HG03175 (cell line): Measurements from ENCODE around the gene IL23R.
"Not testable (repeated sequence)": the region's sequence is repeated elsewhere in the genome, so short reads cannot be mapped to it uniquely, and the experiment has no call there.

ENCODE experiments used
- ATAC-seq: cut with Tn5 transposase; IDR thresholded peaks from one replicate; pipeline ENCODE4 v1.9.1; 2021; ENCODE audit warnings: mild to moderate bottlenecking, moderate library complexity; ENCODE audit not compliant: unreplicated experiment

IL23R gene

DNA sequence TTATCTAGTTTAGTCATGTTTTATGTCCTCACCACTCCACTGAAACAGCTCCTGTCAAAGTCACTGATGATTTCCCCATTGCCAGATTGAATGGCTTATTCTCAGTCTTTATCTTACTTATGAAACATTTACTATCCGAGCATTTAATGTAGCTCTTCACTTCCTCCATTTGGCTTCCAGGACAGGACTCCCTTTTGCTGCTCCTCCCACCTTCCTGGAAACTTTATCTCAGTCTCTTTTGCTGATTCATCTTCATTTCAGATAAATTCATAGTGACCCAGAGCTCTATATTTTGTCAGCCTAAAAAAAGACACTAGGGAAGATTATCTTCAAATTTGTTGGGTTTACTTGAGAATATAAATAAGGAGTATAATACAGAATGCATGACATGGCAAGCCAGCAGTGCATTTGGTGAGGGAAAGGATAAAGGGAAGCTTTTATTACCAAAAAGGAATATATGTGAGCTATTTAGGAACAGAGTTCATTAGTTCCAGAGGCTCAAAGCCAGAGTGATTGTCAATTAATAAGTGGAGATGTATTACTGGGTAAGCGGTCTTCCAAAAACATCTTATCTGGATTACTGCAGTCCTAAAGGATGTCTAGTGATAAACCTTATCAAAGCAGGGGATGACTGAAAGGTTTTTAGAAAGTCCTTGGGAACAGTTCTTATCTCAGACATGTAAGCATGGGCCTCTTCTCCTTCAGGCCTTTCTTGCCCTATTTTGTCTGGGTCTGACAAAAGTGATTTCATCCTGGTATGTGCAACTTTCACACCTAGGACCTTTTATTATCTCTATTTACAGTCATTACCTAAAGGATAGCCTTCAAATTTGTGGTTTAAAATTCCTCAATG, 25.6 kb downstream of the IL23R start:
- no peak for ATAC-seq

DNA sequence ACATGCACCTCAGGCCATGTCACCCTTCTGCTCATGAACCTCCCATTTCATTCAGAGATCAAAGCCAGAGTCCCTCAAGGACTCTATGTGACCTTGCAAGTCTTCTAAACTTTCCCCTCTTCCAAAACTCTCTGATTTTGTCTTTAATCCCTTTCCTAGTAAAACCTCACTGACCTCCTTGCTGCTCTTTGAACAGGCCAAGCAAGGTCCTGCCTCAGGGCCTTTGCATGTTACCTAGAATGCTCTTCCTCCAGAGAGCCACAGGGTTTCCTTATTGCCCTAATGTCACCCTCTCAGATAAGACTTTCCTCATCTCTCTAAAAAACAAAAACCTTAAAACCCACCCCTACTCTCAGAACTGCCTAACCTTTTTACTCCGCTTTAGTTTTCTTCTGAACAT, 26.6 kb downstream of the IL23R start:
- ATAC-seq: no peak

DNA sequence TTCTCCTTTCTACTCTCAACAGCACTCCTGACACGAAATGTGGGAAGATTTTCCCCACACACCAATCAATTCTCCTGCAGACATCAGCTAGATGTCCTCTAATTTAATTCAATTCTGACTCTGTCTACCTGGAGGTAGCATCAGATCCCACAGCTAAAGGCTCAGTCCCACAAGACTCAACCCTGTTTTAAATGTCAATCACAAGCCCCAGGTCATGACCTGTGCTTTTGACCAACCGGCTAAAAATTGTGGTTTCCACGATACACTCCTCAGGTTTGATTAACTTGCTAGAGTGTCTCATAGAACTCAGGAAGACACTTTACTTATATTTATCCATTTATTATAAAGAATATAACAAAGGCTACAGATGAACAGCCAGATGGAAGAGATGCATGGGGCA, 27.4 kb downstream of the IL23R start:
- ATAC-seq: no peak

DNA sequence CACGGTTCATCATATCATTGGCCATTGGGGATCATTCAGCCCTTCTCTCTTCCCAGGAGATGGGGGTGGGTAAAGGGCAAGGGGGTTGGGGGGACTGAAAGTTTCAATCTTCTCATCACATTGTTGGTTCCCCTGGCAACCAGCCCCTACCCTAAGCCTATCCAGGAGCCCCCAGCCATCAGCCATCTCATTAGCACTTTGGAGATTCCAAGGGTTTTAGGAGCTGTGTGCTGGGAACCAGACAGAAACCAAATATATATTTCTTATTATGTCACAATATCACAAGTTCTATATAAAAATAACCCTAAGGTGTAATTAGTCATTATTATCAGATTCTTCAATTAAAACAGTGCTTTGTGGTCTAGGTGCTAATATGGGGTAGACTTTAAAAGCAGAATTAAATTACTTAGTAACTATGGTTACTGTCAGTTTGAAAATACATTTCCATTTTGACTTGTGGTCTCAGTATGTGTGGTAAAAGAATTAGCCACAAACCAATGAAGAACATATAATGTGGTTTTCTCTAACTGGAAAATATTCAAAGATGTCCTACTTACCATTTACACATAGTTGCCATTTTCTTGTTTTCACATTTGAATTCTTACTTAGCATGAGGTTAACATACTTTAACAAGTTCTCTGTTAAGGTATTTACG, 28.1 kb downstream of the IL23R start:
- peak; percentile 85 for ATAC-seq

DNA sequence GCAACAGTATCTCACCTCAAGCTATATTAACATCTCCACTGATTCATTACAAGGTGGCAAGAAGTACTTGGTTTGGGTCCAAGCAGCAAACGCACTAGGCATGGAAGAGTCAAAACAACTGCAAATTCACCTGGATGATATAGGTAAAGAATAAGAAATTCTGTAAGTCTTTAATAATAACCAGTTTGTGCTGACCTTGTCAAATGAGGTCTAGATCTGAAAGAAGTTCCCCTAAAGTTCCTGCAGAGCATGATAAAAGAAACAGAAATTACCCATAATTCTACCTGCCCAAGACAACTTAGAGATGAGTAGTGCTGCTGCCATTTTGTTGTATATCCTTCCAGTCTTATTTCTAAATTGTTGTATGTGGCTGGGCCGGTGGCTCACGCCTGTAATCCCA, 34.5 kb downstream of the IL23R start:
- ATAC-seq: no peak

DNA sequence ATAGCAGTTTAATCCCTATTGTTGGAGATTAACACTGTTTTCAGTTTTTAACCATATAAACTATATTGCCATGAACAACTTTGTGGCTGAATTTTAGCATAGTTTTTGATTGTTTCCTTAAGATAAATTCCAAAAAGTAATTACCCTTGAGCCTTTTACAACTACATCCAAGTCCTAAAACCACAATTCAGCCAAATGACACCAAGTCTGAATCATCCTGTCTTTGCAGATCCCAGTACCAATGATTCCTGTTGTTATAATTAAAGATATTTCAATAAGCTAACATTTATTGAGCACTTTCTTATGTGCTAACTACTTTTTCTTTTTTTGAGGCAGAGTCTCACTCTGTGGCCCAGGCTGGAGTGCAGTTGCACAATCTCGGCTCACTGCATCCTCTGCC, 35.6 kb downstream of the IL23R start:
- ATAC-seq: no peak

DNA sequence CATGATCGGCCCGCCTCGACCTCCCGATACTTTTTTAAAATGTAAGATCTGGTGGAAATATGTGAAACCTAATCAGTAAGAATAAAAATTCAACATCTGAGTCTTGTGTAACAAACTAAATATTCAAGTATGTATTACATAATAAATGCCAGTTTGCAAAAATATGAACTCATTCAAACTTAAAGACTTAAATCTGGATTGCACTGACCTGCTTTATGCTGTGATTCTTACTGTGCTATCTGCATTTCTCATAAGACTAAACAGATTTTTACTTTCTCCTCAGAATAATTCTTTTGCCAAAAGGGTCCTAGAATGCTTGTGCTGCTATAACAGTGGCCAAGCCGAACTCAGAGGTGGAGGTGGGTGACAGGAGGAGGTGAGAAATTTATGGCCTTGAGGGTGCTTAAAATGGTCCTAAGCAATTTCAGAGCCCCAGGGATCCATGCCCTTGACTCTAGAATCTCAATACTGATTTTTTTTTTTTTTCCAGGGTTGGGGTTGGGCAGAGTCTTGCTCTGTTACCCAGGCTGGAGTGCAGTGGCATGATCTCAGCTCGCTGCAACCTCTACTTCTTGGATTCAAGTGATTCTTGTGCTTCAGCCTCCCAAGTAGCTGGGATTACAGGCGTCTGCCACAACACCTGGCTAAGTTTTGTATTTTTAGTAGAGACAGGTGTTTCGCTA, 38.2 kb downstream of the IL23R start:
- no peak for ATAC-seq

DNA sequence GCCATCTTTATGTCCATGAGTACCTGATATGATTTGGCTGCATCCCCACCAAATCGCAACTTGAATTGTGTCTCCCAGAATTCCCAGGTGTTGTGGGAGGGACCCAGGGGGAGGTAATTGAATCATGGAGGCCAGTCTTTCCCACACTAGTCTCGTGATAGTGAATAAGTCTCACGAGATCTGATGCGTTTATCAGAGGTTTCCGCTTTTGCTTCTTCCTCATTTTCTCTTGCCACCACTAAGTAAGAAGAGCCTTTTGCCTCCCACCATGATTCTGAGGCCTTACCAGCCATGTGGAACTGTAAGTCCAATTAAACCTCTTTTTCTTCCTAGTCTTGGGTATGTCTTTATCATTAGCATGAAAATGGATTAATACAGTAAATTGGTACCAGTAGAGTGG, 41.1 kb downstream of the IL23R start:
- not testable (repeated sequence) for ATAC-seq

DNA sequence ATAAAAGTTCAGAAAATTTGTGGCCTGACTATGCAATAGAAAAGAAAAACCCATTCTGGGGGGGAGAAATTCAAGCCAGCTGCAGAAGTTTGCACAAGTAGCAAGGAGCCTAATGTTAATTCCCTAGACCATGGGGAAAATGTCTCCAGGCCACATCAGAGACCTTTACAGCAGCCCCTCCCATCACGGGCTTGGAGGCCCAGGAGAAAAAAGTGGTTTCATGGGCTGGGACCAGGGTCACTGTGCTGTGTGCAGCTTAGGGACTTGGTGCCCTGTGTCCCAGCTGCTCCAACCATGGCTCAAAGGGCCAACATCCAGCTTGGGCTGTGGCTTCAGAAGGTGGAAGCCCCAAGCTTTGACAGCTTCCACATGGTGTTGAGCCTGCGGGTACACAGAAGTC, 42.0 kb downstream of the IL23R start:
- no peak for ATAC-seq

DNA sequence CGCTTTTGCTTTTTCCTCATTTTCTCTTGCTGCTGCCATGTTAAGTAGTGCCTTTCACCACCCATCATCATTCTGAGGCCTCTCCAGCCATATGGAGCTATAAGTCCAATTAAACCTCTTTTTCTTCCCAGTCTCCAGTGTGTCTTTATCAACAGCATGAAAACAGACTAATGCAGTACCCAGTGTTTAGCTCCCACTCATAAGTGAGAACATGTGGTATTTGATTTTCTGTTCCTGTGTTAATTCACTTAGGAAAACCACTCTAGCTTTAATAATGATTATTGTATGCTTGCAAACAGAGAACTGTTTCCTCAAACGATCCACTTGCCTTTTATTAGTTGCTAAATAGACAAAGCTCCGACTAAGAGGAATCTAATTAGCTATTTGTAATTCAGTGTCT, 43.3 kb downstream of the IL23R start:
- no peak for ATAC-seq

DNA sequence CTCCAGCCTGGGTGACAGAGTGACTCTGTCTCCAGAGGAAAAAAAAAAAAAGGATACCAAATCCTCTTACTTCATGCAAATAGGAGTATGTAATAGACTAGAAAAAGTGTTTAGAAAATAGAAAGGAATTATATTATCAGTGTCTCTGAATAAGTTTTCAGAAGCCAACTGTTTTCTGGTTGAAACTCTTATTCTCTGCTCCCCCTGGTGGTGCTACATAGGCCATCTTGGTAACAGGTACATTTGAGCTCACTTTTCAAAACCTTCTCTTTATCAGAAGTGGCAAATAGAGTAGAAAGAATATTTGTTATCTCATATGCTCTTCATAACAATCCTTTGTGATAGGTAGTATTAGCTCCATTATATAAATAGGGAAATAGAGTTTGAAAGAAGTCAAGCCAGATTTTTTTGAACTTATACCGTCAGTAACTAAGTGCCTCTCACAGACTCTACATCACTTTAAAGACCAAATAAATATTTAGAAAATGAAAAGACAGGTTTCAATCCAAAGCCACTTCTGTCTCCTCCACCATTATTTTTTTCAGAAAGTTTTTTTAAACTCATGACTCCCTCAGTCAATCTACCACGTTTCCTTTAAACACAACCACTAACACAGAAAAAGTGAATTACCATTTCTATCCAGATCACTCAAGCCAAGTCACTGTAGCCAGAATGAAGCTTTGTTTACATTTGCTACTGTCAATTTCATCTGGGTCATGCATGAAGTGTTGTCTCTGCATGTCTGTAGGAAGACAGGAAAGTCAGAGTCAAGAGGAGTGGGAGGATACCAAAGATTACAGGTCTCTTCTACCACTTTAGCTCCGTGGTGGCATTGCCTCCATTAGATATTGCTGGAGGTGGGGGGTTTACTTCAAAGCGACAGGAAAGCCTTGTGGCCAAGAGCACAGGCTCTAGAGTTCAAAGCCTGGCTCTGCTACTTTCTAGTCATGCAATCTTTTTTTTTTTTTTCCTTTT, 45.6 kb downstream of the IL23R start:
- peak; percentile 35 for ATAC-seq

DNA sequence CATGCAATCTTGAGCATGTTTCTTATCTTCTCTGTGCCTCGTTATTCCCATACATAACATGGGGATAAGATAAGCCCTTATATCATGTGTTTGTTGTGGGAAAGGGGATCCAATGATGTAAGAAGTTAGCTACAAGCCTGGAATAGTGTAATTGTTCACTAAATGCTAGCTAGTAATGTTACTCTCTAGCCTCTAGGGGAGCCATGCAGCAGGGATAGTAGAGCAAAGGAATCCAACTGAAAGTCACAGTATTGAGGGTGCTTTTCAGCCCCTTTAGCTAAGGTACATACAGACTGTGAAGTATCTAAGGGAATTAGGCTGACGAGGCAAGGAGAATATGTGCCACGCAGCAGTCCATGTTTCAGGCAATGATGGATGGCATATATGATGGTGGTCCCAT, 46.9 kb downstream of the IL23R start:
- no peak for ATAC-seq

DNA sequence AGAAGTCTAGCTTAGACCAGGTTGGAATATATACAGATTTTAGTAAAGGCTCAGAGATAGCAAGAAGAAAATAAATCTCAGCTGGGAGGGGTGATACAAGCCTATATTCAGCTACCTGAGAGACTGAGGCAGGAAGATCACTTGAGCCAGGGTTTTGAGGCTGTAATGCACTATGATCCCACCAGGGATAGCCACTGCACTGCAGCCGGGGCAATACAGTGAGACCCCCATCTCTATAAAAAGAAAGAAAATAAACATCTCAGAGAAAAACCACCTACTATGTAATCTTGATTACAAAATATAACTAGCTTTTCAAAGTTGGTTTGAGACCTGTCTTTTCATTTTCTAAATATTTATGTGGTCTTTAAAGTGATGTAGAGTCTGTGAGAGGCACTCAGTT, 47.7 kb downstream of the IL23R start:
- ATAC-seq: no peak

DNA sequence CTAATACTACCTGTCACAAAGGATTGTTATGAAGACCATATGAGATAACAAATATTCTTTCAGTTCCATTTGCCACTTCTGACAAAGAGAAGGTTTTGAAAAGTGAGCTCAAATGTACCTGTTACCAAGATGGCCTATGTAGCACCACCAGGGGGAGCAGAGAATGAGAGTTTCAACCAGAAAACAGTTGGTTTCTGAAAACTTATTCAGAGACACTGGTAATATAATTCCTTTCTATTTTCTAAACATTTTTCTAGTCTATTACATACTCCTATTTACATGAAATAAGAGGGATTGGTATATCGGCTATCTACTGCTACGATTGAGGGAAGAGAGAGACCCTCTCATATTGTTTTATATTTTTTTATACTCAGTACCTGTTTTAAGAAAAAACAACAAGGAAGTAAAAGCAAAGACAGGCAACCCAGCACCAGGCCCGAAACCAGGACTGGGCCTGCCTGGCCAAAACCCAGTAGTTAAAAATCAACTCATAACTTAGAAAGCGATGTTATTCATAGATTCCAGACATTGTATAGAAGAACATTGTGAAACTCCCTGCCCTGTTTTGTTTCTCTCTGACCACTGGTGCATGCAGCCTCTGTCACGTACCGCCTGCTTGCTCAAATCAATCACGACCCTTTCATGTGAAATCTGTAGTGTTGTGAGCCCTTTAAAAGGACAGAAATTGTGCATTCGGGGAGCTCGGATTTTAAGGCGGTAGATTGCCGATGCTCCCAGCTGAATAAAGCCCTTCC, 48.3 kb downstream of the IL23R start:
- peak; percentile 86 for ATAC-seq

DNA sequence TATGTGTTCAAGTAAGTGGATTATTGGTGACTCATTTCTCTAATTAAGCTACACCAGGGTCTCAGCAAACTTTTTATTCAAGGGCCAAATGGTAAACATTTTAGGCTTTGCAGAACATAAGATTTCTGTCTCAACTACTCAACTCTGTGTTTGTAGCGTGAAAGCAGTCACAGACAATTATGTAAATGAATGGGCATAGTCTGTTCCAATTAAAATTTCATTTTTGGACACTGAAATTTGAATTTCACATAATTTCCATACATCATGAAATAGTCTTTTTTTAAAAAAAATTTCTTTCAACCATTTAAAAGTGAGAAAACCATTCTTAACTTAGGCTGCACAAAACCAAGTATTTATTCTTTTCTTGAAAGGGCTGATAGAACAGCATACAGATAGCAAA, 50.1 kb downstream of the IL23R start:
- ATAC-seq: no peak

DNA sequence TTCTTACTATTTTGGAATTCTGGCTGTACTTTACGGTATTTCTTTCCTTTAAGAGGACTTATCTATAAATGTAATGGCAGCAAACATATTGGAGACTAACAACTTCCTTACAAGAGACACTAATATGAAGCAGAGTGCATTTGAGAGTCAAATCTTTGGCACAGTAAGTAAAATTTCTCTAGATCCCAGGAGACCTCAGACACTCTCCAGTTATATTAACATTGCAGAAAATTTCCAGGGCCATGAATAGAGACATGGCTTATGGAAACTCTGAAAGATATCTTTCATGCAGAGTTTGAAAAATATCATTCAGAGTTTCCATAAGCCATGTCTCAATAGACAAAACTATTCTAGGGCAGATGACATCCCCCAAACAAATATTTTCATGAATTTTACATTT, 51.2 kb downstream of the IL23R start:
- ATAC-seq: no peak

DNA sequence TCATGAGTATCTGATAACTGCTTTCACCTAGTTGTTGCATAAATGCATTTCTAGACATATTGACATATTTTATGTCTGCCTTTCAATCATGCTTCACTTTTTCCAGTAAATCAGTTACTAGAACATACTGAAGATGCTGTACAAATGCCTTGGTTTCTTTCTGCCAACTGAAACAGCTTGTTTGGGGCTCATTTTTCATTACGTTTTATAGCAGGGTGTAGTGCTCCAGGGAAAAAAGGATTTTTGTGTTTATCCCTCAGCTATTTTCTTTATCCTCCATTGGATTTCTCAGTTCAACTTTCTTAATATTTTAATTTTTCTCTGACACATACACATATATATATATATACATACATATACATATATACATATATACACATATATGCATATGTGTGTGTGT, 51.7 kb downstream of the IL23R start:
- ATAC-seq: no peak

DNA sequence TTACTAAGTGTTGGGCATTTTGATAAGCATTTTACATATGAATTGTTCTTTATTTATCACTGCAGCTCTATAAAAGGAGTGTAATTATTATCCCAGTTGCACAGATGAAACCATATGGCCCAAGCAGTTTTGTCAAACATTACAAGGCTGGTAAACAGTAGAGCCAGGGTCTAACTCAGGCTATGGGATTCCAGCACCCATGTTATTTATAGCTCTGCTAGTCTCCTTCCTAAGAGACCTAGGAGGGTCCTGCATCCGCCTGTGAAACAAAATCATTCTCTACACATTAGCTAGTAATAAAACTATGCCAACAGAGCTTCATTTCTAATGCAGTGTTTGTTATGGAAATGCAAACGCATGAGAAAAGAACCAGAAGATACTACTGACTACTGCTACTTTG, 58.6 kb downstream of the IL23R start:
- no peak for ATAC-seq

DNA sequence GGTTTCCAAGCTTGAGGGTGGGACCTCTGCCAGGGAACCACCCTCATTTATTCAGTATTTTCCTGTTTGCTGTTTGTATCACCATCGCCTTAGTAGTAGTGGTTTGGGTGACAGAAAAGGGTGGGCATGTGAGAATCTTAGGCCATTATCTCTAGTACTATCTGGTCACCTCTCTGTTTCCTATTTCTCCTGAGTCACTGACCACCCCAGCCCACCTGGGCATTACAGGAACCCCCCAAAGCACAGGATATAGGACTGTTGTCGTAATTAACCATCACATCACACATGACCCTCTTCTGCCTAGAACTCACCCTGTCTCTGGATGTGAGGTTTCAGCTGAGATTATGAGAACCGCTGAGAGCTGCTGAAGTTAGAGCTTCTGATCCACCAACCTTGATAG, 60.4 kb downstream of the IL23R start:
- ATAC-seq: no peak

DNA sequence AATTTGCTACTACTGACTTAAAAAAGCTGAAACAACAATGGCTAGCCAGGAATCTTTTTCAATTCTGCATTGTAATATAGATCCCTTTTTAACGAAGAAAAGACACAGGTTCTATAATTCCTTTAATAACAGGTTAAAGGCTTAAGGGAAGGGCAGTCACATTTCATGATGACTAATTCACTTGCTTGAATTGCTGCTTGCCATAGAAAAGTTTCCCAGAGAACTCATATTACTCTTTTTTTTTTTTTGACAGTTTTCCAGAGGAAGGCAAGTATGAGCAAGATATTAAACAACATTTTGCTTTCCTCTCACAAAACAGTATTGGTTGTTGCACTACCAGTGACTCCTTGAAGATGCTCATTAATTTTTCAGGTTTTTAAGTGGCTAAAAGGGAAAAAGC, 60.9 kb downstream of the IL23R start:
- no peak for ATAC-seq
